ENCODE measurements around the gene ADAMTS3. TPM values are rescaled to one million over a fixed set of nuclear protein-coding genes. Genes with fewer than 3 reads are reported as not detected.

Gene ADAMTS3
- total RNA-seq, 1 experiment from 2014 or later = 4.4 TPM

DNA sequence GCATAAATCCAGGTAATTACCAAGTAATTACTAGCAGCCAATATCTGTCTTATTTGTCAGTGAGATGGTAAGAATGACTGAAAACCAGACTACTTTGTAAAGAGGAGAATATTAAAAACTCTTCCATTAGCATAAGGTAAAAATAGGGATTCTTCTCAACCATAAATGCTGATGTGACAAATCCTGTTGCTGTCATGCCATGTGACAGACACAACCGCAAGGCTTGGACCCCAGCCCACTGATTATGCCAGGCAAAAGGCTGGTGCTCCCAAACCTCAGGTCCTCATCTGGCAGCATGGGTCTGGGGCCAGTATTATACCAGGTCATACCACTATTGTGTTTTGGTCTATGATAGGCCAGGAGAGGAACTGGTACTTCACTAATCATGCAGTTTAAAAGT, 181.1 kb downstream of the ADAMTS3 start (continued):
- TF ChIP-seq, protein P1, sequence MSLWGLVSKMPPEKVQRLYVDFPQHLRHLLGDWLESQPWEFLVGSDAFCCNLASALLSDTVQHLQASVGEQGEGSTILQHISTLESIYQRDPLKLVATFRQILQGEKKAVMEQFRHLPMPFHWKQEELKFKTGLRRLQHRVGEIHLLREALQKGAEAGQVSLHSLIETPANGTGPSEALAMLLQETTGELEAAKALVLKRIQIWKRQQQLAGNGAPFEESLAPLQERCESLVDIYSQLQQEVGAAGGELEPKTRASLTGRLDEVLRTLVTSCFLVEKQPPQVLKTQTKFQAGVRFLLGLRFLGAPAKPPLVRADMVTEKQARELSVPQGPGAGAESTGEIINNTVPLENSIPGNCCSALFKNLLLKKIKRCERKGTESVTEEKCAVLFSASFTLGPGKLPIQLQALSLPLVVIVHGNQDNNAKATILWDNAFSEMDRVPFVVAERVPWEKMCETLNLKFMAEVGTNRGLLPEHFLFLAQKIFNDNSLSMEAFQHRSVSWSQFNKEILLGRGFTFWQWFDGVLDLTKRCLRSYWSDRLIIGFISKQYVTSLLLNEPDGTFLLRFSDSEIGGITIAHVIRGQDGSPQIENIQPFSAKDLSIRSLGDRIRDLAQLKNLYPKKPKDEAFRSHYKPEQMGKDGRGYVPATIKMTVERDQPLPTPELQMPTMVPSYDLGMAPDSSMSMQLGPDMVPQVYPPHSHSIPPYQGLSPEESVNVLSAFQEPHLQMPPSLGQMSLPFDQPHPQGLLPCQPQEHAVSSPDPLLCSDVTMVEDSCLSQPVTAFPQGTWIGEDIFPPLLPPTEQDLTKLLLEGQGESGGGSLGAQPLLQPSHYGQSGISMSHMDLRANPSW (CRISPR knock-in tag; conservative IDR thresholded peaks at IDR 0.05; ENCODE audit: low read depth) = no peak
- TF ChIP-seq KAT7 (CRISPR knock-in tag; IDR thresholded peaks at IDR 0.05; ENCODE audit: borderline replicate concordance) = no peak

DNA sequence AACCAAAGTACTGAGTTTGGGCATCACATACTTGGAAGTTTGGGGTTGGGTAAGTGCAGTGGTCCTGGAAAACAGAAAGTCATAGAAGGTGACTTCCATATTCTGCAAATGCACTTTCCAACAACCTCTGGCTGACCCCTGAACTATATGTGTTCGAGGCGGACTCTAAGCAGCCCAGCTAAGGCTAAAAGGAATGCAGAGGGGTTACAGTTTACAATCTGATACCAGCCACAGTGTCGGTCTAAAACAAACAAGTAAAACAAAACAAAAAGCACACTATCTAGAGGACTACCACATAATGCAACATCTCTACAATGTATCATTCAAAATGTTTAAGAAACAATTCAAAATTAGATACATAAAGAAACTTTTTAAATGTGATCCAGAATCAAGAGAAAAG, 185.6 kb downstream of the ADAMTS3 start:
- H3K36me3 Mint-ChIP-seq = no peaks in the 10 kb centered on the region
- ChIA-PET POLR2A (no interaction called here), CTCF (no interaction called here)
- ATAC-seq (no peak), DNase-seq (ENCODE audit: low spot score) (no peak)
- no peak overlapping the region for H3K27ac Mint-ChIP-seq
- H3K27me3 Mint-ChIP-seq (ENCODE audit: low read depth) = no peaks in the 10 kb centered on the region
- no peaks in the 10 kb centered on the region for H3K9me3 Mint-ChIP-seq
- TF ChIP-seq ZNF263 (CRISPR knock-in tag; IDR thresholded peaks at IDR 0.05; ENCODE audit: low read depth) (no peak), PRRX2 (CRISPR knock-in tag; IDR thresholded peaks at IDR 0.05) (no peak), ZNF671 (CRISPR knock-in tag; IDR thresholded peaks at IDR 0.05) (no peak), HMGA2 (CRISPR knock-in tag; IDR thresholded peaks at IDR 0.05) (no peak), SP1 (CRISPR knock-in tag; conservative IDR thresholded peaks at IDR 0.05) (no peak), NR2C2 (CRISPR knock-in tag; IDR thresholded peaks at IDR 0.05) (no peak), ESRRA (CRISPR knock-in tag; IDR thresholded peaks at IDR 0.05; ENCODE audit: borderline replicate concordance) (no peak), NFYB (CRISPR knock-in tag; conservative IDR thresholded peaks at IDR 0.05; ENCODE audit: low read depth) (no peak)
- TF ChIP-seq, protein P2, sequence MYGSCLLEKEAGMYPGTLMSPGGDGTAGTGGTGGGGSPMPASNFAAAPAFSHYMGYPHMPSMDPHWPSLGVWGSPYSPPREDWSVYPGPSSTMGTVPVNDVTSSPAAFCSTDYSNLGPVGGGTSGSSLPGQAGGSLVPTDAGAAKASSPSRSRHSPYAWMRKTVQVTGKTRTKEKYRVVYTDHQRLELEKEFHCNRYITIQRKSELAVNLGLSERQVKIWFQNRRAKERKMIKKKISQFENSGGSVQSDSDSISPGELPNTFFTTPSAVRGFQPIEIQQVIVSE (CRISPR knock-in tag; IDR thresholded peaks at IDR 0.05; ENCODE audit: borderline replicate concordance) = no peak
- H3K4me3 Mint-ChIP-seq = no peak overlapping the region
- no peaks in the 10 kb centered on the region for H3K4me1 Mint-ChIP-seq

DNA sequence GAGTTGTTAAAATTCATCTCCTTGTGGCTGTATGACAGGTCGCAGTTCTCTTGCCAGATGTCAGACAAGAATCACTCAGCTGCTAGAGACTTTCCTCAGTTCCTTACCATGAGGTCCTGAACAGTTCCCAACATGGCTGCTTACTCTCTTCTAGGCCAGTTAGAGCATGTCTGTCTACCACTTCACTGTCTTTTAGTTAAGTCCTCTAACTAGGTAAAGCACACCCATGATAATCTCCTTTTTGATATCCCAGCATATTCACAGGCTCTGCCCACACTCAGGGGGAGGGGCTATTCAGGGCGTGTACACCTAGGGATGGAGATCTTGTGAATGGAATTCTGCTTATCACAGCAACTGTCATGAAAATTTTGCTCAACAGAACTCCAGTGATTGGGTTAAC, 190.1 kb downstream of the ADAMTS3 start:
- Mint-ChIP-seq H3K4me3 (no peak overlapping the region), H3K27me3 (ENCODE audit: low read depth) (no peaks in the 10 kb centered on the region), H3K4me1 (no peaks in the 10 kb centered on the region), H3K9me3 (no peaks in the 10 kb centered on the region), H3K27ac (no peak overlapping the region), H3K36me3 (no peaks in the 10 kb centered on the region)
- TF ChIP-seq, protein P3, sequence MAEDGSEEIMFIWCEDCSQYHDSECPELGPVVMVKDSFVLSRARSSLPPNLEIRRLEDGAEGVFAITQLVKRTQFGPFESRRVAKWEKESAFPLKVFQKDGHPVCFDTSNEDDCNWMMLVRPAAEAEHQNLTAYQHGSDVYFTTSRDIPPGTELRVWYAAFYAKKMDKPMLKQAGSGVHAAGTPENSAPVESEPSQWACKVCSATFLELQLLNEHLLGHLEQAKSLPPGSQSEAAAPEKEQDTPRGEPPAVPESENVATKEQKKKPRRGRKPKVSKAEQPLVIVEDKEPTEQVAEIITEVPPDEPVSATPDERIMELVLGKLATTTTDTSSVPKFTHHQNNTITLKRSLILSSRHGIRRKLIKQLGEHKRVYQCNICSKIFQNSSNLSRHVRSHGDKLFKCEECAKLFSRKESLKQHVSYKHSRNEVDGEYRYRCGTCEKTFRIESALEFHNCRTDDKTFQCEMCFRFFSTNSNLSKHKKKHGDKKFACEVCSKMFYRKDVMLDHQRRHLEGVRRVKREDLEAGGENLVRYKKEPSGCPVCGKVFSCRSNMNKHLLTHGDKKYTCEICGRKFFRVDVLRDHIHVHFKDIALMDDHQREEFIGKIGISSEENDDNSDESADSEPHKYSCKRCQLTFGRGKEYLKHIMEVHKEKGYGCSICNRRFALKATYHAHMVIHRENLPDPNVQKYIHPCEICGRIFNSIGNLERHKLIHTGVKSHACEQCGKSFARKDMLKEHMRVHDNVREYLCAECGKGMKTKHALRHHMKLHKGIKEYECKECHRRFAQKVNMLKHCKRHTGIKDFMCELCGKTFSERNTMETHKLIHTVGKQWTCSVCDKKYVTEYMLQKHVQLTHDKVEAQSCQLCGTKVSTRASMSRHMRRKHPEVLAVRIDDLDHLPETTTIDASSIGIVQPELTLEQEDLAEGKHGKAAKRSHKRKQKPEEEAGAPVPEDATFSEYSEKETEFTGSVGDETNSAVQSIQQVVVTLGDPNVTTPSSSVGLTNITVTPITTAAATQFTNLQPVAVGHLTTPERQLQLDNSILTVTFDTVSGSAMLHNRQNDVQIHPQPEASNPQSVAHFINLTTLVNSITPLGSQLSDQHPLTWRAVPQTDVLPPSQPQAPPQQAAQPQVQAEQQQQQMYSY (CRISPR knock-in tag; IDR thresholded peaks at IDR 0.05) = no peak
- TF ChIP-seq, protein P4, sequence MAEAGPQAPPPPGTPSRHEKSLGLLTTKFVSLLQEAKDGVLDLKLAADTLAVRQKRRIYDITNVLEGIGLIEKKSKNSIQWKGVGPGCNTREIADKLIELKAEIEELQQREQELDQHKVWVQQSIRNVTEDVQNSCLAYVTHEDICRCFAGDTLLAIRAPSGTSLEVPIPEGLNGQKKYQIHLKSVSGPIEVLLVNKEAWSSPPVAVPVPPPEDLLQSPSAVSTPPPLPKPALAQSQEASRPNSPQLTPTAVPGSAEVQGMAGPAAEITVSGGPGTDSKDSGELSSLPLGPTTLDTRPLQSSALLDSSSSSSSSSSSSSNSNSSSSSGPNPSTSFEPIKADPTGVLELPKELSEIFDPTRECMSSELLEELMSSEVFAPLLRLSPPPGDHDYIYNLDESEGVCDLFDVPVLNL (CRISPR knock-in tag; IDR thresholded peaks at IDR 0.05; ENCODE audit: borderline replicate concordance, low read depth) = no peak
- TF ChIP-seq, protein P5, sequence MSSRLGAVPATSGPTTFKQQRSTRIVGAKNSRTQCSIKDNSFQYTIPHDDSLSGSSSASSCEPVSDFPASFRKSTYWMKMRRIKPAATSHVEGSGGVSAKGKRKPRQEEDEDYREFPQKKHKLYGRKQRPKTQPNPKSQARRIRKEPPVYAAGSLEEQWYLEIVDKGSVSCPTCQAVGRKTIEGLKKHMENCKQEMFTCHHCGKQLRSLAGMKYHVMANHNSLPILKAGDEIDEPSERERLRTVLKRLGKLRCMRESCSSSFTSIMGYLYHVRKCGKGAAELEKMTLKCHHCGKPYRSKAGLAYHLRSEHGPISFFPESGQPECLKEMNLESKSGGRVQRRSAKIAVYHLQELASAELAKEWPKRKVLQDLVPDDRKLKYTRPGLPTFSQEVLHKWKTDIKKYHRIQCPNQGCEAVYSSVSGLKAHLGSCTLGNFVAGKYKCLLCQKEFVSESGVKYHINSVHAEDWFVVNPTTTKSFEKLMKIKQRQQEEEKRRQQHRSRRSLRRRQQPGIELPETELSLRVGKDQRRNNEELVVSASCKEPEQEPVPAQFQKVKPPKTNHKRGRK (CRISPR knock-in tag; IDR thresholded peaks at IDR 0.05; ENCODE audit: borderline replicate concordance) = no peak
- TF ChIP-seq FOXP1 (CRISPR knock-in tag; IDR thresholded peaks at IDR 0.05; ENCODE audit: borderline replicate concordance) = no peak
- no peak for TF ChIP-seq OVOL2 (CRISPR knock-in tag; IDR thresholded peaks at IDR 0.05; ENCODE audit: borderline replicate concordance)
- TF ChIP-seq ZNF423 (CRISPR knock-in tag; IDR thresholded peaks at IDR 0.05) = no peak
- TF ChIP-seq CREB1 (CRISPR knock-in tag; IDR thresholded peaks at IDR 0.05) = no peak
- TF ChIP-seq JAZF1 (CRISPR knock-in tag; IDR thresholded peaks at IDR 0.05) = no peak
- ATAC-seq (no peak), DNase-seq (ENCODE audit: low spot score) (no peak)
- CTCF ChIA-PET = no interaction called here
- POLR2A ChIA-PET = no interaction called here
